B cell (primary cell): Measurements from ENCODE around the gene ATG2A. TPM values are rescaled to one million over a fixed set of nuclear protein-coding genes. Genes with fewer than 3 reads are reported as not detected.

Experiments used
- ATAC-seq: fragments of 200-7000 bp; cut with Tn5 transposase; one replicate; pipeline ENCODE4 v1.10.0; 2021; ENCODE audit warnings: low read depth, mild to moderate bottlenecking, moderate number of reproducible peaks, moderate library complexity
- CTCF ChIA-PET: fragments of 350-600 bp; sonication (Branson Sonifier 250); formaldehyde crosslinking; loops from one replicate; lab custom pipeline; 2021; ENCODE audit warnings: antibody characterized with exemption, inconsistent platforms; lab: Charles Lee
- POLR2A ChIA-PET: fragments of 350-600 bp; sonication (Branson Sonifier 250); formaldehyde crosslinking; loops from one replicate; lab custom pipeline; 2021; ENCODE audit warnings: antibody characterized with exemption; lab: Charles Lee
- DNase-seq: peaks from one replicate; pipeline ENCODE4 v3.0.0; 2013
- H2AFZ ChIP-seq: 2 replicates; pipeline ENCODE4 v1.6.1; 2012; ENCODE audit warnings: mild to moderate bottlenecking, low read depth, low read length; ENCODE audit not compliant: insufficient read depth, poor library complexity, severe bottlenecking
- H3K27ac ChIP-seq, 2 donors: 1 replicate in 1 of 2; 2 replicates in 1 of 2; pipeline ENCODE4 v1.5.1; 2012 to 2013; ENCODE audit warnings: low read length in 2 of 2, mild to moderate bottlenecking in 2 of 2, moderate library complexity in 1 of 2
- H3K27me3 ChIP-seq, 4 experiments: fragments of 200-600 bp in 1 of 4; sonication (generic) in 1 of 4; replicated peaks in 1 of 4; 1 replicate in 2 of 4; 2 replicates in 2 of 4; pipeline versions ENCODE4 v1.6.1 to v1.7.0; 2013 to 2016; ENCODE audit warnings: low read length in 3 of 4, mild to moderate bottlenecking in 2 of 4, mixed read lengths in 1 of 4, moderate library complexity in 1 of 4; ENCODE audit not compliant: insufficient read depth in 4 of 4, control insufficient read depth in 3 of 4; ENCODE audit errors: control extremely low read depth in 1 of 4
- H3K36me3 ChIP-seq, 2 experiments: replicated peaks in 1 of 2; 1 replicate in 1 of 2; 2 replicates in 1 of 2; pipeline versions ENCODE4 v1.6.1 to v1.7.1; 2013; ENCODE audit warnings: low read length in 1 of 2; ENCODE audit not compliant: insufficient read depth in 2 of 2, control insufficient read depth in 1 of 2; ENCODE audit errors: control extremely low read depth in 1 of 2, extremely low read depth in 1 of 2
- H3K4me1 ChIP-seq, 2 donors: fragments of 200-600 bp in 1 of 2; sonication (generic) in 1 of 2; 1 replicate in 1 of 2; 2 replicates in 1 of 2; pipeline versions ENCODE4 v1.5.1 to v1.6.1; 2013 to 2017; ENCODE audit warnings: low read length in 2 of 2; ENCODE audit not compliant: control insufficient read depth in 2 of 2, insufficient read depth in 2 of 2
- H3K4me2 ChIP-seq: replicated peaks from 2 replicates; pipeline ENCODE3; 2012; ENCODE audit warnings: mild to moderate bottlenecking, low read depth, low read length; ENCODE audit not compliant: poor library complexity, severe bottlenecking
- H3K4me3 ChIP-seq, 5 experiments: fragments of 200-600 bp in 1 of 5; sonication (generic) in 1 of 5; 1 replicate in 3 of 5; 2 replicates in 2 of 5; pipeline versions ENCODE4 v1.5.1 to v1.7.0; 2011 to 2016; ENCODE audit warnings: low read length in 4 of 5, mild to moderate bottlenecking in 4 of 5, low read depth in 2 of 5, control low read depth in 1 of 5, moderate library complexity in 1 of 5; ENCODE audit not compliant: insufficient read depth in 1 of 5; ENCODE audit errors: control extremely low read depth in 1 of 5, extremely low read depth in 1 of 5
- H3K79me2 ChIP-seq: fragments of 200-600 bp; sonication (generic); one replicate; pipeline ENCODE4 v1.6.0; 2016; ENCODE audit warnings: low read length; ENCODE audit not compliant: control insufficient read depth, insufficient read depth
- H3K9ac ChIP-seq: fragments of 200-600 bp; sonication (generic); 2 replicates; pipeline ENCODE4 v1.6.1; 2017; ENCODE audit warnings: mild to moderate bottlenecking, low read length, moderate library complexity
- H3K9me3 ChIP-seq, 3 donors: one replicate each; pipeline versions ENCODE4 v1.6.1 to v1.7.1; 2013; ENCODE audit warnings: low read length in 2 of 3; ENCODE audit not compliant: control insufficient read depth in 2 of 3, insufficient read depth in 1 of 3; ENCODE audit errors: control extremely low read depth in 1 of 3
- H4K20me1 ChIP-seq: 2 replicates; pipeline ENCODE4 v1.6.0; 2012; ENCODE audit warnings: mild to moderate bottlenecking, low read length; ENCODE audit not compliant: insufficient read depth, control insufficient read depth, poor library complexity, severe bottlenecking
- H3K27ac Mint-ChIP-seq: one replicate; pipeline ENCODE4 v1.8.0; 2021; ENCODE audit warnings: mixed read lengths
- H3K27me3 Mint-ChIP-seq: one replicate; pipeline ENCODE4 v1.8.0; 2021; ENCODE audit warnings: mixed read lengths
- H3K4me1 Mint-ChIP-seq: one replicate; pipeline ENCODE4 v1.8.0; 2021; ENCODE audit warnings: mixed read lengths
- H3K4me3 Mint-ChIP-seq: one replicate; pipeline ENCODE4 v1.8.0; 2021; ENCODE audit warnings: mixed read lengths
- H3K9me3 Mint-ChIP-seq: one replicate; pipeline ENCODE4 v1.8.0; 2022; ENCODE audit warnings: mixed read lengths; ENCODE audit not compliant: insufficient read depth
- EZH2 ChIP-seq: IDR thresholded peaks from 2 replicates; pipeline ENCODE4 v1.6.1; 2012; ENCODE audit warnings: borderline replicate concordance, low read depth, mild to moderate bottlenecking, moderate library complexity, low read length; ENCODE audit not compliant: insufficient read depth, poor library complexity, severe bottlenecking
- WGBS: methylation state at CpG from one replicate; pipeline ENCODE4 v1.1.5; 2013; ENCODE audit warnings: missing lambda C conversion rate; ENCODE audit not compliant: insufficient coverage; 5-methylcytosine and 5-hydroxymethylcytosine counted together
- intact Hi-C: fragments of 100-400 bp; cut with micrococcal nuclease; formaldehyde crosslinking; loops from one replicate; pipeline ENCODE4 v1.10.0; 2022
- polyA plus RNA-seq: library from polyadenylated mRNA; depleted of rRNA; stranded (reverse); fragments of >200 nt; gene quantifications from 2 replicates; pipeline ENCODE4 v1.2.3, GENCODE V29; 2012
- total RNA-seq, 2 donors: library from RNA; stranded (reverse); fragments of 120-200 nt in 1 of 2; gene quantifications; 1 replicate in 1 of 2; 2 replicates in 1 of 2; pipeline versions ENCODE4 v1.2.3 to v1.2.4, GENCODE V29; 2013 to 2022

Gene ATG2A
- total and polyA plus RNA-seq, 2 donors (not counting 1 experiment from before 2014, with no cell fraction given): 24.3 to 38.6 TPM

GRCh38 chr11:64892838-64893193 is 24.2 kb downstream of the ATG2A start:
- H3K36me3 ChIP-seq: peaks cover 0 to 13% of the 10 kb centered on the region in 2 experiments
- intact Hi-C loops: no loop called here
- no peaks in the 10 kb centered on the region for H3K9me3 ChIP-seq
- peak overlapping the region; percentile 56 for H3K4me2 ChIP-seq
- no peak overlapping the region for H3K9ac ChIP-seq
- H4K20me1 ChIP-seq: no peaks in the 10 kb centered on the region
- WGBS: 96% methylated on average over 10 of the region's 10 CpGs
- no peak for TF ChIP-seq EZH2
- Mint-ChIP-seq H3K27me3 (no peaks in the 10 kb centered on the region), H3K4me3 (no peak overlapping the region), H3K27ac (peak overlapping the region; percentile 59), H3K4me1 (peaks cover 27% of the 10 kb centered on the region), H3K9me3 (no peaks in the 10 kb centered on the region)
- H3K27me3 ChIP-seq: no peaks in the 10 kb centered on the region
- no peak for ATAC-seq
- H3K79me2 ChIP-seq: peaks cover 11% of the 10 kb centered on the region
- ChIA-PET CTCF (interaction anchor here (1.1 to 30.2 kb wide), 7 partner anchors 8 to 149 kb away, joined by 3 to 1254 read pairs (median 10); partner anchors contain the start of genes BATF2, CDC42BPG and RASGRP2), POLR2A (interaction anchor here (0.8 to 6.9 kb wide), 3 partner anchors 13 to 45 kb away, joined by 3 to 39 read pairs (median 3); partner anchors contain the start of gene EHD1)
- DNase-seq: no peak
- H3K27ac ChIP-seq: peak overlapping the region; percentile 25 to 51
- peak overlapping the region; percentile 51 for H2AFZ ChIP-seq
- peaks cover 33 to 43% of the 10 kb centered on the region in 2 donors for H3K4me1 ChIP-seq
- H3K4me3 ChIP-seq: no peak overlapping the region

GRCh38 chr11:64892411-64892831 is 24.6 kb downstream of the ATG2A start:
- Histone ChIP-seq H3K27ac (peak overlapping the region; percentile 25 to 51), H2AFZ (peak overlapping the region; percentile 51), H3K27me3 (no peaks in the 10 kb centered on the region), H3K9me3 (no peaks in the 10 kb centered on the region), H4K20me1 (no peaks in the 10 kb centered on the region), H3K9ac (no peak overlapping the region), H3K4me2 (peak overlapping the region; percentile 56), H3K4me3 (no peak overlapping the region), H3K36me3 (peaks cover 0 to 9% of the 10 kb centered on the region in 2 experiments), H3K4me1 (peaks cover 36 to 47% of the 10 kb centered on the region in 2 donors), H3K79me2 (peaks cover 11% of the 10 kb centered on the region)
- intact Hi-C loops: no loop called here
- ATAC-seq: no peak
- H3K4me3 Mint-ChIP-seq: no peak overlapping the region
- no peak for DNase-seq
- no peak for TF ChIP-seq EZH2
- peaks cover 30% of the 10 kb centered on the region for H3K4me1 Mint-ChIP-seq
- CTCF ChIA-PET: interaction anchor here (0.7 to 30.2 kb wide), 9 partner anchors 8 to 149 kb away, joined by 3 to 1254 read pairs (median 6); partner anchors contain the start of genes BATF2, CDC42BPG and RASGRP2
- no peaks in the 10 kb centered on the region for H3K27me3 Mint-ChIP-seq
- peak overlapping the region; percentile 59 for H3K27ac Mint-ChIP-seq
- WGBS: 45% methylated on average over 11 of the region's 11 CpGs
- POLR2A ChIA-PET: interaction anchor here (0.8 to 6.9 kb wide), 3 partner anchors 12 to 45 kb away, joined by 3 to 39 read pairs (median 3); partner anchors contain the start of gene EHD1
- H3K9me3 Mint-ChIP-seq: no peaks in the 10 kb centered on the region
